Measurements from ENCODE around the gene ZBTB26.
"Not testable (repeated sequence)": the region's sequence is repeated elsewhere in the genome, so short reads cannot be mapped to it uniquely, and the experiment has no call there.

Gene ZBTB26

GRCh38 chr9:122923947-122924346 lies 7.4 kb downstream of the ZBTB26 start:
- no peak for DNase-seq

DNA sequence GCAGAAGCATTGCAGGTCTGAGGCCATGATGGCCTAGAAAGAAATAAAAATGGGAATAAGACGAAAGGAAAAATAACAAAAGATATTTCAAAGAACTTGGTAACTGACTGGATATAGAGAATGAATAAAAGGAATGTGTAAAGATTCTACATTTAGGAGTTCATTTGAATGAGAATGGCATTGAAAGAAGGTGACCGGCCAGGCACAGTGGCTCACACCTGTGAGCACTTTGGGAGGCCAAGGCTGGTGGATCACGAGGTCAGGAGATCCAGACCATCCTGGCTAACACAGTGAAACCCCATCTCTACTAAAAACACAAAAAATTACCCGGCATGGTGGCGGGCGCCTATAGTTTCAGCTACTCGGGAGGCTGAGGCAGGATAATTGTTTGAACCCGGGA lies 8.6 kb downstream of the ZBTB26 start:
- no peak for DNase-seq

DNA sequence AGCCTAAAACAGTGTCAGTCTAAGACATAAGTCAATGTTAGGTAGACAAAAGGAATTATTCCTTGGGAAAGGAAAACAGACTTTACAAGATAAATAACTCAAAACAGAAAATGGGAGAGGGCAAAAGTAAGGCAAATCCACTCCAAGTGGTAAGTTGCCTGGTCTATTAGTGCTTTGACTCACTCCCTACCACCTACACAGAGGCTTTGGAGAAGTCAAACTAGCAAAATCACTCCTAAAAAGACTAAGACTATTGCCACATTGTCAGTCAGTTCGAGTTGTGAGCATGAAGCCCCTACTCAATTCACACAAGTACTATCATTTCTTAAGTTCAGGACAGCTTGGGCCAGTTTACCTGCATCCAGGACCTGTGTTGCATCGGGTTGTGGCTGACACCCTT lies 13.0 kb downstream of the ZBTB26 start:
- no peak for DNase-seq

GRCh38 chr9:122912964-122913673 lies 18.2 kb downstream of the ZBTB26 start, which contains the start of gene ZBTB6:
Gene ZBTB6, minus strand, starts transcription at chr9:122913323. Its CDS starts 1,251 bp downstream, at chr9:122912072.
- DNase-seq, result peak; percentile 82

- DNase-seq, result no peak
Observed at GRCh38 chr9:122912671-122912963, 18.7 kb downstream of the ZBTB26 start.

- not testable (repeated sequence) for DNase-seq
Observed at GRCh38 chr9:122906122-122906521, 25.2 kb downstream of the ZBTB26 start.

DNA sequence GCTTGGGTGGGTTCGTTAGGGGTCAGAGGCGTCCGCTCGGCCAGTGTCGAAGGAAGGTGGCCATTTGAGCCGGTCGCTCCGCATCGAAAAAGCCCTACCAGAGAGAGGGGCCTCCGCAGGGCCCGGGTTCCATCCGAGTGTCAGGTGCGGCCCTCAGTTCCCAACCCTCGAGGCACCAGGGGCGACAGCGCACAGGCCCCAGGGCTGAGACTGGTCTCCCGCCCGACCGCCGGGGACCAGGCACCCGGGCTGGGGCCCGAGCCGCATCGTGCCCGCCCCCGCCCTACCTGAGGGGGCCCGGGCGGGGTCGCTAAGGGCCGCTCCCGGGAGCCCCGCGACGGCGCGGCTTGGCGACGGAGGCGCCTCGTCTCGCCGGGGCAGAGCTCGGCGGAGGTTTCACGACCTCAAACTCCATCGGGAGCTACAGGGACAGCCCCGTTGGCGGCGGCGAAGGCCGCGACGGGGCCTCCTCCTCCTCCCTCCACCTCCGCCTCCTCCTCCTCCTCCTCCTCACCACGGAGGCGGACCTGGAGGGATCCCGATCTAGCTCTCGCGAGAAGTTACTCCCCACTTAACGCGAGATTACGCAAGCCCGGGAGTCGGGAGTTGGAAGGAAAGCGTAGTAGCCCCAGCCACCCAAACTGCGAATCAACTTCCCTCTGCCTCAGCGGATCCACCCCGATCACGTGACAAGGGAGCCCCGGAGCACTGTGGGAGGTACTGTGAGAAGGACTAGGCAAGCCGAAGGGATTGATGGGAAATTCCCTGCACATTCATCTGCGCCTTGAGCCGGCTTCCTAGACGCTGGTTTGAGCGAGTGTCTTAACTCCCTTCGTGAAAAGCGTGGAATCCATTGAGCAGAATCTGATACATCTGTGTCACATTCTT lies 26.2 kb downstream of the ZBTB26 start, which contains the start of gene RC3H2:
TSS of gene RC3H2 (minus strand) at position 537 of the 888 bp plus-strand sequence. CDS start 7,850 bp downstream, outside the sequence.
- peak; percentile 99 for DNase-seq

DNA sequence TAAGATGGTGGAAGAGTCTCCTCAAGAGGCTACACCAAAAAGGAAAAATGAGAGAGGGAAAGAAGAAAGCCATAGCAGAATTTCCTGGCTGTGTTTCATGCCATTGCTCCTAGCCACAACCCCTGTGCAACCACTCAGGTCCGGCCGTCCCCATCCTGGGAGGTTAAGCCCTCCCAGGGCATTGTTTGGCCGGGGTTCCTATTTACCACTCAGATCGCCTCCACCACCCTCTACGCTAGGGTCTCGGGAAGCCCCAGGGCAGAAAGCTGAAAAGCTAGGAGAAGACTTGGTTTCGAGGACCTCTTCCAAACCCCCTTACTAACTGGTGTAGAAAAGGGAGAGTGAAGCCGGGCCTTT lies 26.9 kb downstream of the ZBTB26 start:
- peak; percentile 44 for DNase-seq

DNA sequence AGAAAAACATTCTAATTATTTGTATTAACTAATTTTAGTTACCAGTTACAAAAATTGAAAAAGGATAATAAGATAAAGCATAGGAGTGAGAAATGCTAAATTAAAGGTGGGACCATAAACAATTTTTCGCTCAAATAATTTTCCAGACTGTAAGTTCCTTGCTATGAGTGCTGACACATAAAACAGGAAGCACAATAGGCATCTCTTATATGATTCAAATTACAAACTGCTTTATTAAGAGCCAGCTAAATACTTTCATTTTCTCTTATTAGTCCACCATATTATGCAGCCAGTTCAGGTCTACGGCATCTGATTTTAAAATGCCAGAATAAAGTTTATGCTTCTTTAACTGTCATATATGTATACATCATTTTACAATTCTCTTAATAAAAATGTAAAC lies 30.5 kb downstream of the ZBTB26 start:
- no peak for DNase-seq

DNA sequence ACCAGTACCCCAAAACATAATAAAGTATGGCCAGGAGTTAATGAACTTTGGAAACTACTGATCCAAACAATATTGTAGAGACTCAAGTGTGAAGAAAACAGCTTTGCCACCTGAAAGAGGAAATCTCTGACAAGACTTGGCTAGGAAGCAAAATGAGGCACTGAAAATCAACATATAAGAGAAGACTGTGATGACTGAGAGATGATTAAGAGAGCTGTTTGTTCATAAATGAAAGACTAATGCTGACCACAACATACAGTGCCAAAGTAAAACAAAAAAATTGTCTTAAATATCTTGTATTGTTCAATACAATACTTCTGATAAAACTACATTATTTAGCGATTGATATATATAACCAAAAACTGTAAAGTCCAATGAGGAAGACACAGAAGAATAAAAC lies 33.3 kb downstream of the ZBTB26 start:
- no peak for DNase-seq

- DNase-seq, result no peak
Observed at GRCh38 chr9:122888480-122888879, 42.8 kb downstream of the ZBTB26 start.

DNA sequence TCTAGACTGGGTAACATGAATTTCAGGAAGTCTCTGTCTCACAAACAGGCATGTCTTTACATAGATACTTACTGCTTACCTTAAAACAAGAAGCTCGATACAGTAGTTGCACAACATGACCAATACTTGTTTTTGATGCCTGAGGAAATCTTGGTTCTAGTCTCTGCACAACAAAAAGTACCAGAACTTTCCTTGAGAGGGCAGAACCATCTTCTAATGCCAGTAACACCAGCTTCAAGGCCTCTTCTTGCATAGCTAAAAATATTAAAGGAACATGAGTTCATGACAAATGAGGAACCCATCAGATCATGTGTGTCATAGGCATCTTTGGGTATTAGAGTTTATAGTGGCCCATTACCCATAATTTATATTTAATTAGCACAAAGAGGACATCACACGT lies 48.2 kb downstream of the ZBTB26 start:
- DNase-seq, result no peak

DNA sequence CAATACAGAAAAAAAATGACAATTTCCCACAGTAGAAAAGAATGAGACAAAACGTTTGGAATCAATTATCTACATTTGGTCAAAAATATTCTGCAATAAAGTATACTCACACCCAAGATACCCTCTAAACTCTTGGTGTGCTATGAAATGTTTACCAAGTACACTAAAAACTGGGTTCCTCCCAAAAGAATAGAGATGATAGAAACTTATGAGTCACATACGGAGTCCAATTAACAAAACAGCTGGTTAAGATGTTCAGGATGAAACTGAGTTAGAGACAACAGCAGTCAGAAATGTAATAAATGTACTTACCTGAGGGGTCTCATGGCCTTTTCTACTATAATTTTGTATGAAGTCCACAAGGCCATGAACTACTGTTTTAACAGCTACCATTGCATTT lies 51.9 kb downstream of the ZBTB26 start:
- DNase-seq, result no peak

GRCh38 chr9:122875523-122875922 lies 55.8 kb downstream of the ZBTB26 start:
- DNase-seq, result no peak

DNA sequence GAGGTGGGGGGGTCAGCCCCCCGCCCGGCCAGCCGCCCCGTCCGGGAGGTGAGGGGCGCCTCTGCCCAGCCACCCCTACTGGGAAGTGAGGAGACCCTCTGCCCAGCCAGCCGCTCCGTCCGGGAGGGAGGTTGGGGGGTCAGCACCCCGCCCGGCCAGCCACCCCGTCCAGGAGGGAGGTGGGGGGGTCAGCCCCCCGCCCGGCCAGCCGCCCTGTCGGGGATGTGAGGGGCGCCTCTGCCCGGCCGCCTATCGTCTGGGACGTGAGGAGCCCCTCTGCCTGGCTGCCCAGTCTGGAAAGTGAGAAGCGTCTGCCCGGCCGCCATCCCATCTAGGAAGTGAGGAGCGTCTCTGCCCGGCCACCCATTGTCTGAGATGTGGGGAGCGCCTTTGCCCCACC lies 64.0 kb downstream of the ZBTB26 start:
- not testable (repeated sequence) for DNase-seq

DNA sequence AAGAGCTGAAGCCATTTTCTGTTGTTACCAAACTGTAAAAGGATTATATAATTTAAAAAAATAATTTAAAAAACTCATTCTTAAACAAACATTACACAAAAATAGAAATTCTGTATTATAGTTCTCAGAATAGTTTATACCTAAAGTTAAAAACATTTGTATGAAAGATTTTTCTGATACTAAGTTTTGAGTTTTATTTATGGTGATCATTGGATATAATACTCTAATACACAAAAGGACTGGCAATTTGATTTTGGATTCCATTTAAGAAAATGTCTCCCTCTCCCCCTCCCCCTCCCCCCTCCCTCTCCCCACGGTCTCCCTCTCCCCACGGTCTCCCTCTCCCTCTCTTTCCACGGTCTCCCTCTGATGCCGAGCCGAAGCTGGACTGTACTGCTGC lies 65.2 kb downstream of the ZBTB26 start:
- no peak for DNase-seq

Measured in activated CD4-positive, alpha-beta T cell treated with anti-CD3 and anti-CD28 coated beads, Interleukin-2, amount 50 U/mL, for 16 hours (primary cell).